Liver (tissue), 3 donors: ENCODE results near the gene DCUN1D2.

ENCODE experiments used
- ATF3 ChIP-seq: IDR thresholded peaks from 2 replicates; pipeline ENCODE4 v1.6.1; 2016; ENCODE audit warnings: antibody characterized with exemption
- CTCF ChIP-seq: fragments of 150-350 bp; IDR thresholded peaks from 2 replicates; pipeline ENCODE4 v1.5.1; 2017; ENCODE audit warnings: improper control_type of control experiment, low read depth, low read length; ENCODE audit not compliant: missing input control
- GABPA ChIP-seq, 2 donors: IDR thresholded peaks in 1 of 2; conservative IDR thresholded peaks in 1 of 2; 2 replicates each; pipeline ENCODE4 v1.6.1; 2016; ENCODE audit warnings: antibody characterized with exemption in 2 of 2, mild to moderate bottlenecking in 1 of 2, moderate library complexity in 1 of 2
- HNF4G ChIP-seq: IDR thresholded peaks from 2 replicates; pipeline ENCODE4 v1.6.1; 2016; ENCODE audit warnings: antibody characterized with exemption
- MAX ChIP-seq: IDR thresholded peaks from 2 replicates; pipeline ENCODE4 v1.6.1; 2016; ENCODE audit warnings: antibody characterized with exemption
- REST ChIP-seq: IDR thresholded peaks from 2 replicates; pipeline ENCODE4 v1.6.1; 2016; ENCODE audit warnings: antibody characterized with exemption, mild to moderate bottlenecking
- SP1 ChIP-seq: IDR thresholded peaks from 2 replicates; pipeline ENCODE4 v1.6.1; 2018; ENCODE audit warnings: antibody characterized with exemption, mild to moderate bottlenecking
- TAF1 ChIP-seq: conservative IDR thresholded peaks from 2 replicates; pipeline ENCODE4 v1.6.1; 2016; ENCODE audit warnings: antibody characterized with exemption, mild to moderate bottlenecking
- YY1 ChIP-seq: IDR thresholded peaks from 2 replicates; pipeline ENCODE4 v1.6.1; 2016; ENCODE audit warnings: antibody characterized with exemption, mild to moderate bottlenecking
- donor health status: healthy.
- donor health status: healthy.

GRCh38 chr13:113407531-113408393 is 82.7 kb downstream of the DCUN1D2 start:
- no peak for TF ChIP-seq ATF3
- no peak for TF ChIP-seq REST
- no peak for TF ChIP-seq CTCF
- no peak for TF ChIP-seq HNF4G
- no peak for TF ChIP-seq GABPA (IDR thresholded peaks at IDR 0.05 in 1 of 2, conservative IDR thresholded peaks at IDR 0.05 in 1 of 2)
- TF ChIP-seq YY1 = no peak
- no peak for TF ChIP-seq MAX
- TF ChIP-seq SP1 = no peak
- TF ChIP-seq TAF1 = no peak
